ENCODE measurements around the gene CEND1. TPM values are rescaled to one million over a fixed set of nuclear protein-coding genes. Genes with fewer than 3 reads are reported as not detected.

Gene CEND1
- total RNA-seq, 1 donor from 2014 or later: 0.27 TPM

DNA sequence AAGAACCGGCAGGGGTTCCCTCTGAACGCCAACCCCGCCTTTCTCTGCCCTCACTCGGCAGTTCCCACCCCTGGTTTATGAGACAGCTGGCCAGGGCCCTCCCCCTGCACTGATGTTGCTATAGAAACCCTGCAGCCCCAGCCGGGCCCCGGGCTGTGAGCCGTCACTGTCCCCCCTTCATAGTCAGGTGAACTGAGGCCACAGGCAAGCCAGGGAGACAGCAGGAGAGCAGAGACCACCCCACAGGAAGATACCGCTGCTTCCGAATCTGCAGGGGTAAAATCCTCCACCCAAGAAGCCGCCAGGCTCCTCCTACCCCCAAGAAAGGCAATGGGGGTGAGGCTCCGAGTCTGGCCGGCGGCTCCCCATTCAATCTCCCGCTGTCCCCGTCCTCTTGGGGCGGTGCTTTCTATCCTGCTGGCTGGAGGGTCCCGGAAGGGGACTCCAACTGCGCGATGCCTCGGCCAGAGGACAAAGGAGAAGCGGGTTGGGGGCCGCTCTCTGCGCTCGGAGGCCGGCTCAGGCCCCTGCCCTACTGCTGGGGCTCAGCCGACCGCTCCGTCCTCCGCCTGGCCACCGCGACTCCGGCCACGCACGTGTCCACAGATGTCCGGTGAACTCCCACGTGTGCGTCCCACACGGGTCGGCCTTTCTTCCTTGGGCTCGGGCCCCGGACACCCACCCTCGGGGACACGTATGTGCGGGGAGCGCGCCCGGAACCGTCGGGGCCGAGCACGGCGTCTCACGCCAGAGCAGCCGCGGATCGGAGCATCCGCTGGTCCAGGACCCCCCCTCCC is 7.6 kb upstream of the CEND1 start:
- peaks cover 19% of the 10 kb centered on the region for H3K4me1 Mint-ChIP-seq (ENCODE audit: unreplicated experiment)
- H3K36me3 Mint-ChIP-seq (ENCODE audit: unreplicated experiment): no peaks in the 10 kb centered on the region
- TF ChIP-seq, protein P1, sequence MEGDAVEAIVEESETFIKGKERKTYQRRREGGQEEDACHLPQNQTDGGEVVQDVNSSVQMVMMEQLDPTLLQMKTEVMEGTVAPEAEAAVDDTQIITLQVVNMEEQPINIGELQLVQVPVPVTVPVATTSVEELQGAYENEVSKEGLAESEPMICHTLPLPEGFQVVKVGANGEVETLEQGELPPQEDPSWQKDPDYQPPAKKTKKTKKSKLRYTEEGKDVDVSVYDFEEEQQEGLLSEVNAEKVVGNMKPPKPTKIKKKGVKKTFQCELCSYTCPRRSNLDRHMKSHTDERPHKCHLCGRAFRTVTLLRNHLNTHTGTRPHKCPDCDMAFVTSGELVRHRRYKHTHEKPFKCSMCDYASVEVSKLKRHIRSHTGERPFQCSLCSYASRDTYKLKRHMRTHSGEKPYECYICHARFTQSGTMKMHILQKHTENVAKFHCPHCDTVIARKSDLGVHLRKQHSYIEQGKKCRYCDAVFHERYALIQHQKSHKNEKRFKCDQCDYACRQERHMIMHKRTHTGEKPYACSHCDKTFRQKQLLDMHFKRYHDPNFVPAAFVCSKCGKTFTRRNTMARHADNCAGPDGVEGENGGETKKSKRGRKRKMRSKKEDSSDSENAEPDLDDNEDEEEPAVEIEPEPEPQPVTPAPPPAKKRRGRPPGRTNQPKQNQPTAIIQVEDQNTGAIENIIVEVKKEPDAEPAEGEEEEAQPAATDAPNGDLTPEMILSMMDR (IDR thresholded peaks at IDR 0.05): no peak
- H3K4me3 Mint-ChIP-seq (ENCODE audit: unreplicated experiment): peak overlapping the region; percentile 79
- DNase-seq (ENCODE audit: extremely low spot score, unreplicated experiment): peak; percentile 91
- H3K27ac Mint-ChIP-seq (ENCODE audit: unreplicated experiment): peak overlapping the region; percentile 89
- H3K27me3 Mint-ChIP-seq (ENCODE audit: unreplicated experiment): no peaks in the 10 kb centered on the region
- no peaks in the 10 kb centered on the region for H3K9me3 Mint-ChIP-seq (ENCODE audit: unreplicated experiment)

DNA sequence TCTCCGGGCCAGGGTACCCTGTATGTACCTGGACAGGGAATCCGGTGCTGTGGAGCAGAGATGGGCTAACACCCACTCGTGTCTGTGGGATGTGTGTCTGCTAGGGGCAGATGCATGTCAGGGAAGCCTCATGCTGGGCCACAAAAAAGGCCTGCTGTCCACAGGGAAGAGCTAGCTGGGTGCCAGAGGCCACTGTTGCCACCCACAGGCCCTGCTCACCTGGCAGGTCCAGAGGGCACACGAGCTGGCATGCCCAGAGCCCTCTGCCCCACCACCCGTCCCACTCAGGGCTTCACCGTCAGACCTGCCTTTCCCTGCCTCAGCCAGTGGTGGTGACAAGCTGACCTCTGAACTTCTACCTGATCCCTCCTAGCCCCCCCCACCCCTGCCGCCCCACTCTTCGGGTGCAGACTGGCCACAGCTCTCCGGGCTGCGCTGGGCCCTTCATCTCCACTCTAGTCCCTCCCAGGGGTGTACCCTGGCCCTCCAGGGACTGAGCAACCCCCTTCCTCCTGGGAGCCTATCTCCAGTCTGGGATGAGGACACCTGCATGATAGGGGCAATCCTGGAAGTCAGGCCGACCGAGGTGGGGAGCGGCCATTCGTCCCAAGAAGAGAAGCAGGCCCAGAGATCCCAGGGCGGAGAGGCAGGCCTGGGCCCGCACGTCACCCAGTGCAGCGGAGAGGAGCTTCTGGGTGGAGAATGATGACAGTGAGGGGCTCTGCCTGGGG is 6.8 kb upstream of the CEND1 start:
- H3K27ac Mint-ChIP-seq (ENCODE audit: unreplicated experiment): peak overlapping the region; percentile 89
- DNase-seq (ENCODE audit: extremely low spot score, unreplicated experiment): no peak
- no peaks in the 10 kb centered on the region for H3K27me3 Mint-ChIP-seq (ENCODE audit: unreplicated experiment)
- H3K4me1 Mint-ChIP-seq (ENCODE audit: unreplicated experiment): peaks cover 19% of the 10 kb centered on the region
- no peaks in the 10 kb centered on the region for H3K36me3 Mint-ChIP-seq (ENCODE audit: unreplicated experiment)
- no peaks in the 10 kb centered on the region for H3K9me3 Mint-ChIP-seq (ENCODE audit: unreplicated experiment)
- TF ChIP-seq, protein P1 (IDR thresholded peaks at IDR 0.05): no peak
- peak overlapping the region; percentile 79 for H3K4me3 Mint-ChIP-seq (ENCODE audit: unreplicated experiment)

DNA sequence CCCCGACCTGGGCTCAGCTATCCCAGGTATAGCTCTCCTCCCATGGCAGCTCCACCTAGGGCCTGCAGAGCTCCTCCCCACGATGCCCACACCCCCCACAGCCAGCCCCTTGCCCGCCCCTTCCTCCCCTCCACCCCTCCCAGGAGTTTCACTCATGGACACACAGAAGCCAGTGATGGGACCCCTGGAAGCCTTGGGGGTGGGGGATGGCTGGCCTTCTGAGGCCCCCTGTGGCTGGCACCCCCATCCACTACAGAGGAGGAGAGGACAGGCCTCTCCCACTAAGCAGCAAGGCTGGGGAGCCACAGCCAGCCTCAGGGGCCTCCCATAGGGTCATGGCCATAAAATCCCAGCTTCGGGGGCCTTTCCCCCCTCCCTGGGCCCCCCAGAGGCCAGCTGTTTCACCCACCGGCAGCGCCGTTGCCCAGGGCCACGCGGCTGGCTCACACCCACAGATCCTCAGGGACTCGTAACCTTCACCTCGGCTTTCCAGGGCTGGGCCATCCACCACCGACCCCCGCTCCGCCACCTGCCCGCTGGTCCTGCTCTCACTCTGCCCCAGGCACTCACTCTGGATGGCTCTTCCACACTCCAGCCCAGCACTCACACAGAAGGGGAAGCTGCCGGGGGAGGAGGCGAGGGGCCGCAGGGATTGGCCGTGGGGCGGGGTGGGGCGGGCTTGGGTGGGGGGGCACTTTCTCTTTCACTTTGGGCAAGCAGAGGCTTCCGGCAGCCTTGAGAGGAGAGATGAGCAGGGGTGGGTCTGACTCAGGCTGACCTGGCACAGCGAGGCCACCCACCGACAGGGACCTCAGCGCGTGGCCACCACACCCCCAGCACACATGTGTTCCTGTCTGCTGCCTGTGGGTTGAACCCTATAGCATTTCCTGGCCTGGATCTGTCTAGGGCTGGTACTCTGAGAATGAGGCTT is 6.0 kb upstream of the CEND1 start:
- TF ChIP-seq, protein P1 (IDR thresholded peaks at IDR 0.05): no peak
- H3K27ac Mint-ChIP-seq (ENCODE audit: unreplicated experiment): peak overlapping the region; percentile 89
- H3K9me3 Mint-ChIP-seq (ENCODE audit: unreplicated experiment): no peaks in the 10 kb centered on the region
- H3K36me3 Mint-ChIP-seq (ENCODE audit: unreplicated experiment): no peaks in the 10 kb centered on the region
- H3K4me3 Mint-ChIP-seq (ENCODE audit: unreplicated experiment): peak overlapping the region; percentile 79
- H3K27me3 Mint-ChIP-seq (ENCODE audit: unreplicated experiment): no peaks in the 10 kb centered on the region
- H3K4me1 Mint-ChIP-seq (ENCODE audit: unreplicated experiment): peaks cover 19% of the 10 kb centered on the region
- peak; percentile 89 for DNase-seq (ENCODE audit: extremely low spot score, unreplicated experiment)

DNA sequence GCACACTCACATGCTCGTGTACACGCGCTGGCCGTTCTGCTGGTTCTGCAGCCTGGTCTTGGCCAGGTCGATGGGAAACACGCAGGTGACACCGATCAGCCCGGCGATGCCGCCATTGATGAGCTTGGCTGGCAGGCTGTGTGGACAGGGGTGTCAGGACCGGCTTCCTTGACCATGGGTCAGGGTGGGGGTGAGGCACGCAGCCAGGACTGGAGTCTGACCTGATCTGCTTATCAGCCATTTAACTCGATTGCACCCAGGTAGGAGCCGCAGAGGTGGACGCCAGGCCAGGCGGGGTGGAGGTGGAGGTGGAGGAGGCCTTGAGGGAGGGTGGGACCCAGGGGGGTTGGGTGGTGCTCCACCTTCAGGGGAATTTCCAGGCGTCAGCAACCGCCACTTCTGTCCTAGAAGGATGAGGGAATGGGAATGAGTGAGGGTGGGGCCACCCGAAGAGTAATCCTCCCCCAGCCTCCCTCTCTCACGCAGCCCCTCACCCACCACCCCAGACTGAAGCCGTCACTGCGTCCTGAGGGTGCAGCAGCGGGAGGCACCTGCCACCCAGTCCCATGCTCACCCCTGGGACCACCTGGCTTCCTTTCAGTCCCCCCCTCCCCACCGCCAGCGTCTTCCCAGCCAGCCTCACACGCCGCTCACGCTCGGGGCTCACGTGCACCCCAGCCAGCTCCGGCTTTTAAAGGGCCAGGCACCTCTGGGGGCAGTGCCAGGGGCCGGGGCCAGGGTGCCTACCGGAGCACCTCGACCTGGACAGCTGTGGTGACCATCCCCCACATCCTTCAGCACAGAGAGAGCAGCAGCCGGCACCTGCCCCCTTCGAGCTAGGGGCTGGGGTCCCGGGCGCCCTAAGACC is 5.1 kb upstream of the CEND1 start:
- peaks cover 22% of the 10 kb centered on the region for H3K4me1 Mint-ChIP-seq (ENCODE audit: unreplicated experiment)
- no peaks in the 10 kb centered on the region for H3K9me3 Mint-ChIP-seq (ENCODE audit: unreplicated experiment)
- H3K4me3 Mint-ChIP-seq (ENCODE audit: unreplicated experiment): peak overlapping the region; percentile 18
- DNase-seq (ENCODE audit: extremely low spot score, unreplicated experiment): no peak
- no peak overlapping the region for H3K27ac Mint-ChIP-seq (ENCODE audit: unreplicated experiment)
- H3K27me3 Mint-ChIP-seq (ENCODE audit: unreplicated experiment): no peaks in the 10 kb centered on the region
- H3K36me3 Mint-ChIP-seq (ENCODE audit: unreplicated experiment): no peaks in the 10 kb centered on the region
- TF ChIP-seq, protein P1 (IDR thresholded peaks at IDR 0.05): no peak
